Peyer's patch (tissue), 4 donors: Measurements from ENCODE around the gene NIBAN1. TPM values are rescaled to one million over a fixed set of nuclear protein-coding genes. Genes with fewer than 3 reads are reported as not detected.

Experiments used
- DNase-seq, 3 donors: peaks; one replicate each; pipeline ENCODE4 v3.0.0-alpha.2; 2017 to 2019
- H3K27ac ChIP-seq, 4 donors: fragments of 200-600 bp; sonication (generic); one replicate each; pipeline ENCODE4 v1.5.1; 2016 to 2019
- H3K27me3 ChIP-seq, 2 donors: fragments of 200-600 bp; sonication (generic); one replicate each; pipeline ENCODE4 v1.5.1; 2019
- H3K36me3 ChIP-seq, 3 donors: fragments of 200-600 bp; sonication (generic); one replicate each; pipeline ENCODE4 v1.5.1; 2016 to 2019
- H3K4me1 ChIP-seq, 4 donors: fragments of 200-600 bp; sonication (generic); one replicate each; pipeline ENCODE4 v1.5.1; 2016 to 2019
- H3K4me3 ChIP-seq, 4 donors: fragments of 200-600 bp; sonication (generic); 1 replicate in 3 of 4; 2 replicates in 1 of 4; pipeline ENCODE4 v1.5.1; 2016 to 2019; ENCODE audit warnings: mild to moderate bottlenecking in 1 of 4
- H3K9me3 ChIP-seq, 4 donors: fragments of 200-600 bp; sonication (generic); one replicate each; pipeline ENCODE4 v1.5.1; 2016 to 2019; ENCODE audit warnings: mild to moderate bottlenecking in 1 of 4
- CTCF ChIP-seq, 6 experiments: fragments of 450-650 bp in 4 of 6; fragments of 200-600 bp in 2 of 6; sonication (generic) in 1 of 6; IDR thresholded peaks; one replicate each; pipeline ENCODE4 v1.5.1; 2017 to 2019; ENCODE audit warnings: antibody characterized with exemption in 6 of 6, mild to moderate bottlenecking in 3 of 6, moderate library complexity in 1 of 6
- POLR2A ChIP-seq, 2 donors: fragments of 450-650 bp; IDR thresholded peaks; one replicate each; pipeline ENCODE4 v1.5.1; 2017; ENCODE audit warnings: antibody characterized with exemption in 2 of 2, mild to moderate bottlenecking in 2 of 2, moderate library complexity in 2 of 2
- total RNA-seq, 4 donors: library from RNA; depleted of rRNA; stranded (reverse); fragments of >200 nt; gene quantifications; one replicate each; pipeline ENCODE4 v1.1.0, GENCODE V29; 2016

Gene NIBAN1
- 10 to 100 TPM in 2 of 4 donors, 1 to 10 TPM in 2; 7.7 to 32.2 (median 9.5) TPM for total RNA-seq

GRCh38 chr1:184974056-184974836, at the start of gene NIBAN1:
Gene NIBAN1, minus strand, starts transcription at chr1:184974508. Its CDS starts 152 bp downstream, at chr1:184974356.
- Histone ChIP-seq H3K36me3 (no peaks in the 10 kb centered on the region), H3K9me3 (no peaks in the 10 kb centered on the region), H3K4me1 (peaks cover 0 to 10% (median 2%) of the 10 kb centered on the region in 4 donors), H3K4me3 (peak within 1 kb of the TSS; percentile 59 to 76 (median 64)), H3K27ac (peak within 1 kb of the TSS; percentile 47 to 81 (median 73)), H3K27me3 (no peaks in the 10 kb centered on the region)
- TF ChIP-seq CTCF (IDR thresholded peaks at IDR 0.05) (no peak), POLR2A (IDR thresholded peaks at IDR 0.05) (peak in 1 of 2 donors; percentile 20)
- DNase-seq = peak; percentile 44 to 84 (median 68)

- Histone ChIP-seq H3K4me3 (no peak overlapping the region), H3K4me1 (no peaks in the 10 kb centered on the region), H3K27me3 (no peaks in the 10 kb centered on the region), H3K36me3 (no peaks in the 10 kb centered on the region), H3K9me3 (no peaks in the 10 kb centered on the region), H3K27ac (no peak overlapping the region)
- TF ChIP-seq CTCF (IDR thresholded peaks at IDR 0.05) = no peak
- TF ChIP-seq POLR2A (IDR thresholded peaks at IDR 0.05) = no peak
- no peak for DNase-seq
Observed at GRCh38 chr1:185017966-185018365, 43.7 kb upstream of the NIBAN1 start.

GRCh38 chr1:185017338-185017737, 43.0 kb upstream of the NIBAN1 start:
- Histone ChIP-seq H3K27ac (no peak overlapping the region), H3K27me3 (no peaks in the 10 kb centered on the region), H3K36me3 (no peaks in the 10 kb centered on the region), H3K4me1 (no peaks in the 10 kb centered on the region), H3K9me3 (no peaks in the 10 kb centered on the region), H3K4me3 (no peak overlapping the region)
- TF ChIP-seq POLR2A (IDR thresholded peaks at IDR 0.05) (no peak), CTCF (IDR thresholded peaks at IDR 0.05) (no peak)
- DNase-seq = no peak

- TF ChIP-seq CTCF (IDR thresholded peaks at IDR 0.05) = no peak
- TF ChIP-seq POLR2A (IDR thresholded peaks at IDR 0.05) = no peak
- Histone ChIP-seq H3K9me3 (no peaks in the 10 kb centered on the region), H3K4me3 (no peak overlapping the region), H3K36me3 (no peaks in the 10 kb centered on the region), H3K4me1 (no peaks in the 10 kb centered on the region), H3K27ac (no peak overlapping the region), H3K27me3 (no peaks in the 10 kb centered on the region)
- no peak for DNase-seq
Observed at GRCh38 chr1:185016880-185017279, 42.6 kb upstream of the NIBAN1 start.

- no peak for DNase-seq
- Histone ChIP-seq H3K4me3 (no peak overlapping the region), H3K27ac (no peak overlapping the region), H3K4me1 (no peaks in the 10 kb centered on the region), H3K27me3 (no peaks in the 10 kb centered on the region), H3K9me3 (no peaks in the 10 kb centered on the region), H3K36me3 (no peaks in the 10 kb centered on the region)
- TF ChIP-seq CTCF (IDR thresholded peaks at IDR 0.05) = no peak
- no peak for TF ChIP-seq POLR2A (IDR thresholded peaks at IDR 0.05)
Observed at GRCh38 chr1:185015631-185016030, 41.3 kb upstream of the NIBAN1 start.
